ENCODE data around the gene ASCC3. TPM values are rescaled to one million over a fixed set of nuclear protein-coding genes. Genes with fewer than 3 reads are reported as not detected.

The ASCC3 gene
- total and polyA plus RNA-seq, 2 experiments from 2014 or later = 92.9 to 129 TPM

GRCh38 chr6:100701728-100702127 lies 179.4 kb downstream of the ASCC3 start:
- Histone ChIP-seq H4K20me1 (replicated peaks; ENCODE audit: insufficient read depth) (no peaks in the 10 kb centered on the region), H2AFZ (no peak overlapping the region), H3K27ac (ENCODE audit: low read depth) (no peak overlapping the region), H3K4me2 (no peak overlapping the region), H3K4me1 (ENCODE audit: insufficient read depth) (no peaks in the 10 kb centered on the region), H3K9me2 (ENCODE audit: insufficient read depth) (no peaks in the 10 kb centered on the region), H3F3A (replicated peaks; ENCODE audit: low read depth) (no peaks in the 10 kb centered on the region), H3K79me2 (replicated peaks; ENCODE audit: insufficient read depth) (no peaks in the 10 kb centered on the region), H3K4me3 (no peak overlapping the region), H3K27me3 (ENCODE audit: insufficient read depth) (no peaks in the 10 kb centered on the region), H3K36me3 (ENCODE audit: insufficient read depth) (no peaks in the 10 kb centered on the region)
- no peak for ATAC-seq
- Mint-ChIP-seq H3K36me3 (ENCODE audit: low read depth) (peaks cover 38% of the 10 kb centered on the region), H3K4me1 (no peaks in the 10 kb centered on the region), H3K9me3 (peaks cover 33% of the 10 kb centered on the region), H3K4me3 (no peak overlapping the region), H3K27me3 (ENCODE audit: insufficient read depth, low read depth, poor library complexity) (peaks cover 2% of the 10 kb centered on the region), H3K27ac (no peak overlapping the region)
- DNase-seq (ENCODE audit: low spot score) = no peak
- TF ChIP-seq POLR2AphosphoS5 (IDR thresholded peaks at IDR 0.05; ENCODE audit: low read depth) = no peak
- TF ChIP-seq JUNB (IDR thresholded peaks at IDR 0.05; ENCODE audit: unreplicated experiment) = no peak
- TF ChIP-seq, protein P1, sequence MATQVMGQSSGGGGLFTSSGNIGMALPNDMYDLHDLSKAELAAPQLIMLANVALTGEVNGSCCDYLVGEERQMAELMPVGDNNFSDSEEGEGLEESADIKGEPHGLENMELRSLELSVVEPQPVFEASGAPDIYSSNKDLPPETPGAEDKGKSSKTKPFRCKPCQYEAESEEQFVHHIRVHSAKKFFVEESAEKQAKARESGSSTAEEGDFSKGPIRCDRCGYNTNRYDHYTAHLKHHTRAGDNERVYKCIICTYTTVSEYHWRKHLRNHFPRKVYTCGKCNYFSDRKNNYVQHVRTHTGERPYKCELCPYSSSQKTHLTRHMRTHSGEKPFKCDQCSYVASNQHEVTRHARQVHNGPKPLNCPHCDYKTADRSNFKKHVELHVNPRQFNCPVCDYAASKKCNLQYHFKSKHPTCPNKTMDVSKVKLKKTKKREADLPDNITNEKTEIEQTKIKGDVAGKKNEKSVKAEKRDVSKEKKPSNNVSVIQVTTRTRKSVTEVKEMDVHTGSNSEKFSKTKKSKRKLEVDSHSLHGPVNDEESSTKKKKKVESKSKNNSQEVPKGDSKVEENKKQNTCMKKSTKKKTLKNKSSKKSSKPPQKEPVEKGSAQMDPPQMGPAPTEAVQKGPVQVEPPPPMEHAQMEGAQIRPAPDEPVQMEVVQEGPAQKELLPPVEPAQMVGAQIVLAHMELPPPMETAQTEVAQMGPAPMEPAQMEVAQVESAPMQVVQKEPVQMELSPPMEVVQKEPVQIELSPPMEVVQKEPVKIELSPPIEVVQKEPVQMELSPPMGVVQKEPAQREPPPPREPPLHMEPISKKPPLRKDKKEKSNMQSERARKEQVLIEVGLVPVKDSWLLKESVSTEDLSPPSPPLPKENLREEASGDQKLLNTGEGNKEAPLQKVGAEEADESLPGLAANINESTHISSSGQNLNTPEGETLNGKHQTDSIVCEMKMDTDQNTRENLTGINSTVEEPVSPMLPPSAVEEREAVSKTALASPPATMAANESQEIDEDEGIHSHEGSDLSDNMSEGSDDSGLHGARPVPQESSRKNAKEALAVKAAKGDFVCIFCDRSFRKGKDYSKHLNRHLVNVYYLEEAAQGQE (IDR thresholded peaks at IDR 0.05; ENCODE audit: unreplicated experiment) = no peak
- no peak for TF ChIP-seq ETS1 (IDR thresholded peaks at IDR 0.05)
- TF ChIP-seq ZNF331 (CRISPR knock-in tag; IDR thresholded peaks at IDR 0.05; ENCODE audit: low read depth) = no peak
- no peak for TF ChIP-seq EZH2phosphoT487 (IDR thresholded peaks at IDR 0.05; ENCODE audit: unreplicated experiment)
- no peak for TF ChIP-seq NANOG (IDR thresholded peaks at IDR 0.05; ENCODE audit: borderline replicate concordance)
- no peak for TF ChIP-seq STAT1 (IDR thresholded peaks at IDR 0.05; ENCODE audit: unreplicated experiment)
- no peak for TF ChIP-seq EZH2 (IDR thresholded peaks at IDR 0.05; ENCODE audit: low read depth, unreplicated experiment)
- no peak for TF ChIP-seq CREB1 (CRISPR knock-in tag; IDR thresholded peaks at IDR 0.05; ENCODE audit: low read depth)
- TF ChIP-seq ZNF114 (CRISPR knock-in tag; IDR thresholded peaks at IDR 0.05) = no peak

DNA sequence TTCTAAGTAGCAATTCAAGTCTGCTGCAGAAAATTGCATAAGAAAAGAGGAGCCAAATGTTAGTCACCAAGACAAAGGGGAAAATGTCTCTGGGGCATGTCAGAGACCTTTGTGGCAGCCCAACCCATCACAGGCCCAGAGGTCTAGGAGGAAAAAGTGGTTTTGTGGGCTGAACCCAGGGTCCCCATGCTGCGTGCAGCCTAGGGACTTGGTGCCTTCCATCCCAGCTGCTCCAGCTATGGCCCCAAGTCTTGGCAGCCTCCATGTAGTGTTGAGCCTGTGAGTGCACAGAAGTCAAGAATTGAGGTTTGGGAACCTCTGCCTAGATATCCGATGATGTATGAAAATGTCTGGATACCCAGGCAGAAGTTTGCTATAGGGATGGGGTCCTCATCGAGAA lies 181.1 kb downstream of the ASCC3 start:
- H3K27ac Mint-ChIP-seq = no peak overlapping the region
- Histone ChIP-seq H3K27me3 (ENCODE audit: insufficient read depth) (no peaks in the 10 kb centered on the region), H3K4me3 (no peak overlapping the region), H4K20me1 (replicated peaks; ENCODE audit: insufficient read depth) (no peaks in the 10 kb centered on the region), H3F3A (replicated peaks; ENCODE audit: low read depth) (no peaks in the 10 kb centered on the region), H3K27ac (ENCODE audit: low read depth) (no peak overlapping the region), H3K4me2 (no peak overlapping the region), H3K9me2 (ENCODE audit: insufficient read depth) (no peaks in the 10 kb centered on the region), H3K36me3 (ENCODE audit: insufficient read depth) (no peaks in the 10 kb centered on the region), H3K79me2 (replicated peaks; ENCODE audit: insufficient read depth) (no peaks in the 10 kb centered on the region), H3K4me1 (ENCODE audit: insufficient read depth) (no peaks in the 10 kb centered on the region), H2AFZ (no peak overlapping the region)
- DNase-seq (ENCODE audit: low spot score) = no peak
- H3K4me1 Mint-ChIP-seq = no peaks in the 10 kb centered on the region
- H3K4me3 Mint-ChIP-seq = no peak overlapping the region
- ATAC-seq = no peak
- H3K9me3 Mint-ChIP-seq = peaks cover 33% of the 10 kb centered on the region
- H3K27me3 Mint-ChIP-seq (ENCODE audit: insufficient read depth, low read depth, poor library complexity) = peaks cover 2% of the 10 kb centered on the region
- H3K36me3 Mint-ChIP-seq (ENCODE audit: low read depth) = peaks cover 38% of the 10 kb centered on the region
- TF ChIP-seq EZH2 (IDR thresholded peaks at IDR 0.05; ENCODE audit: low read depth, unreplicated experiment) (no peak), ZNF462 (CRISPR knock-in tag; IDR thresholded peaks at IDR 0.05) (no peak), POLR2AphosphoS5 (IDR thresholded peaks at IDR 0.05; ENCODE audit: low read depth) (no peak)

Data from GM23338 (cell line).